Measurements from ENCODE around the gene KRTAP10-3.

- TF ChIP-seq CTCF (IDR thresholded peaks at IDR 0.05) (no peak), POLR2A (IDR thresholded peaks at IDR 0.05) (no peak)
Measured at GRCh38 chr21:44513389-44514217, 45.0 kb downstream of the KRTAP10-3 start.

Data from heart left ventricle (tissue), 13 donors.